ENCODE data around the gene ZSWIM6. TPM values are rescaled to one million over a fixed set of nuclear protein-coding genes. Genes with fewer than 3 reads are reported as not detected.

ZSWIM6 gene
- total RNA-seq, 1 donor from 2014 or later, result 20.3 TPM

- Mint-ChIP-seq H3K27ac (ENCODE audit: unreplicated experiment) (no peak overlapping the region), H3K36me3 (ENCODE audit: low read depth) (no peaks in the 10 kb centered on the region), H3K27me3 (ENCODE audit: low read depth) (no peaks in the 10 kb centered on the region), H3K4me1 (ENCODE audit: low read depth) (peaks cover 7% of the 10 kb centered on the region), H3K9me3 (ENCODE audit: low read depth) (peaks cover 4% of the 10 kb centered on the region), H3K4me3 (ENCODE audit: unreplicated experiment) (no peak overlapping the region)
- DNase-seq (ENCODE audit: low spot score), result no peak
- TF ChIP-seq CTCF (IDR thresholded peaks at IDR 0.05), result no peak
Measured at GRCh38 chr5:61591859-61592258, 259.8 kb downstream of the ZSWIM6 start.

- H3K4me3 Mint-ChIP-seq (ENCODE audit: unreplicated experiment), result no peak overlapping the region
- H3K9me3 Mint-ChIP-seq (ENCODE audit: low read depth), result no peaks in the 10 kb centered on the region
Measured at GRCh38 chr5:61595426-61595825, 263.4 kb downstream of the ZSWIM6 start.

More at GRCh38 chr5:61595426-61595825, 263.4 kb downstream of the ZSWIM6 start:
- Mint-ChIP-seq H3K27ac (ENCODE audit: unreplicated experiment) (no peak overlapping the region), H3K27me3 (ENCODE audit: low read depth) (no peaks in the 10 kb centered on the region), H3K4me1 (ENCODE audit: low read depth) (peaks cover 10% of the 10 kb centered on the region), H3K36me3 (ENCODE audit: low read depth) (peaks cover 2% of the 10 kb centered on the region)
- no peak for DNase-seq (ENCODE audit: low spot score)
- no peak for TF ChIP-seq CTCF (IDR thresholded peaks at IDR 0.05)

Other genes starting within 250 kb of the ZSWIM6 start
- gene SMIM15, start 169.8 kb upstream of the ZSWIM6 start, total RNA-seq, result 53.8 to 56.6 TPM (median 54.3 TPM) in 3 replicates

Data from chondrocyte (in vitro differentiated cells).